ENCODE results near the gene REX1BD. TPM values are rescaled to one million over a fixed set of nuclear protein-coding genes. Genes with fewer than 3 reads are reported as not detected.

REX1BD gene
- total and polyA plus RNA-seq, 4 donors = 51.4 to 114 (median 83.0) TPM

- Histone ChIP-seq H3K9me3 (ENCODE audit: control insufficient read depth in 4 of 4, insufficient read depth in 3 of 4, low read length in 3 of 4) (peaks cover 0 to 4% (median 0%) of the 10 kb centered on the region in 4 donors), H3K9ac (ENCODE audit: insufficient read depth in 1 of 2, low read length in 2 of 2) (no peak overlapping the region), H3K27me3 (ENCODE audit: control insufficient read depth in 3 of 3, insufficient read depth in 3 of 3, low read length in 2 of 3) (peaks cover 0 to 67% (median 47%) of the 10 kb centered on the region in 3 donors), H3K4me3 (no peak overlapping the region), H3K27ac (ENCODE audit: low read depth in 1 of 2, low read length in 1 of 2) (no peak overlapping the region), H3K36me3 (ENCODE audit: control insufficient read depth in 4 of 4, insufficient read depth in 4 of 4, low read length in 4 of 4) (no peaks in the 10 kb centered on the region), H3K4me1 (ENCODE audit: control insufficient read depth in 5 of 5, insufficient read depth in 5 of 5, low read length in 5 of 5) (peaks cover 0 to 27% (median 15%) of the 10 kb centered on the region in 5 donors)
- ATAC-seq (ENCODE audit: insufficient read depth, low FRiP score) (no peak), DNase-seq (no peak)
- TF ChIP-seq CTCF (IDR thresholded peaks at IDR 0.05; ENCODE audit: control extremely low read depth, extremely low read depth) = no peak
- WGBS, 2 donors = 46 to 59% methylated on average over 9 of the region's 9 CpGs
Observed at GRCh38 chr19:18608805-18609716, 20.5 kb downstream of the REX1BD start.

- Histone ChIP-seq H3K9ac (ENCODE audit: insufficient read depth in 1 of 2, low read length in 2 of 2) (no peak overlapping the region), H3K36me3 (ENCODE audit: control insufficient read depth in 4 of 4, insufficient read depth in 4 of 4, low read length in 4 of 4) (no peaks in the 10 kb centered on the region), H3K9me3 (ENCODE audit: control insufficient read depth in 4 of 4, insufficient read depth in 3 of 4, low read length in 3 of 4) (peaks cover 0 to 4% (median 0%) of the 10 kb centered on the region in 4 donors), H3K27ac (ENCODE audit: low read depth in 1 of 2, low read length in 1 of 2) (no peak overlapping the region), H3K4me1 (ENCODE audit: control insufficient read depth in 5 of 5, insufficient read depth in 5 of 5, low read length in 5 of 5) (peaks cover 0 to 23% (median 15%) of the 10 kb centered on the region in 5 donors), H3K4me3 (no peak overlapping the region), H3K27me3 (ENCODE audit: control insufficient read depth in 3 of 3, insufficient read depth in 3 of 3, low read length in 2 of 3) (peaks cover 0 to 67% (median 52%) of the 10 kb centered on the region in 3 donors)
- DNase-seq (peak; percentile 60 to 79 (median 60)), ATAC-seq (ENCODE audit: insufficient read depth, low FRiP score) (no peak)
- no peak for TF ChIP-seq CTCF (IDR thresholded peaks at IDR 0.05; ENCODE audit: control extremely low read depth, extremely low read depth)
- 23 to 26% methylated on average over 2 of the region's 2 CpGs for WGBS, 2 donors
Observed at GRCh38 chr19:18609717-18610051, 21.1 kb downstream of the REX1BD start.

- ATAC-seq (ENCODE audit: insufficient read depth, low FRiP score) (no peak), DNase-seq (peak in 2 of 3 donors; percentile 42 to 50)
- Histone ChIP-seq H3K4me1 (ENCODE audit: control insufficient read depth in 5 of 5, insufficient read depth in 5 of 5, low read length in 5 of 5) (peaks cover 0 to 19% (median 15%) of the 10 kb centered on the region in 5 donors), H3K27me3 (ENCODE audit: control insufficient read depth in 3 of 3, insufficient read depth in 3 of 3, low read length in 2 of 3) (peaks cover 0 to 64% (median 51%) of the 10 kb centered on the region in 3 donors), H3K9me3 (ENCODE audit: control insufficient read depth in 4 of 4, insufficient read depth in 3 of 4, low read length in 3 of 4) (peaks cover 0 to 3% (median 0%) of the 10 kb centered on the region in 4 donors), H3K4me3 (no peak overlapping the region), H3K9ac (ENCODE audit: insufficient read depth in 1 of 2, low read length in 2 of 2) (no peak overlapping the region), H3K27ac (ENCODE audit: low read depth in 1 of 2, low read length in 1 of 2) (no peak overlapping the region), H3K36me3 (ENCODE audit: control insufficient read depth in 4 of 4, insufficient read depth in 4 of 4, low read length in 4 of 4) (no peaks in the 10 kb centered on the region)
- TF ChIP-seq CTCF (IDR thresholded peaks at IDR 0.05; ENCODE audit: control extremely low read depth, extremely low read depth) = no peak
- WGBS, 2 donors = 30 to 33% methylated on average over 3 of the region's 3 CpGs
Observed at GRCh38 chr19:18610245-18610555, 21.6 kb downstream of the REX1BD start.

Data from lung (tissue), 12 donors.